Measurements from ENCODE around the gene DNMT3A.

- TF ChIP-seq EZH2 (IDR thresholded peaks at IDR 0.05; ENCODE audit: insufficient read depth, low read length): no peak
- TF ChIP-seq CTCF (IDR thresholded peaks at IDR 0.05; ENCODE audit: insufficient read depth, low read depth, low read length): no peak
Observed at GRCh38 chr2:25257032-25257552, 84.6 kb downstream of the DNMT3A start.
